ENCODE results near the gene SHB. TPM values are rescaled to one million over a fixed set of nuclear protein-coding genes. Genes with fewer than 3 reads are reported as not detected.

SHB gene
- total RNA-seq, 1 donor from 2014 or later: 0.74 TPM

- intact Hi-C loops (cut with micrococcal nuclease): no loop called here
These were observed 147.3 kb downstream of the SHB start for GRCh38 chr9:37921546-37922300.

GRCh38 chr9:37921168-37921510 lies 147.9 kb downstream of the SHB start:
- intact Hi-C loops (cut with micrococcal nuclease): no loop called here

- intact Hi-C loops (cut with micrococcal nuclease): loop anchor here (1.0 kb wide), 1 partner anchor 16 kb away; the partner anchor contains the start of gene SLC25A51
These were observed 148.4 kb downstream of the SHB start for GRCh38 chr9:37920471-37921167.

DNA sequence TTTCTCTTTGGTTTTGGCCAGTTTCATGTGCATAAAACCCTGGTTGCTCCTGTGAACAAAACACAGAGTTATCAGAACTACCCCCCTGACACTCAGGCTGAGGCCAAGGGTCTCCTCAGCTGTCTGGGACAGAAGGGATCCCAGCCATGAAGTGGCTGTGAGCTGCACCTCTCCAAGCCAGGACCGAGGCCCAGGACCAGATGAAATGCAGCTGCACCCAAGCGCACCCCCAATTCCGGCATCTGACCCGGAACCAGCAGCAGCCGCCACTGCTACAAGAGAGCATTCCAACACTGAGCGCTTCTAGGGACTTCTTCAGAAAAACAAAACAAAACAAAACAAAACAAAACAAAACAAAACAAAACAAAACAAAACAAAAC lies 149.1 kb downstream of the SHB start:
- intact Hi-C loops (cut with micrococcal nuclease): loop anchor here (1.0 kb wide), 1 partner anchor 16 kb away; the partner anchor contains the start of gene SLC25A51

DNA sequence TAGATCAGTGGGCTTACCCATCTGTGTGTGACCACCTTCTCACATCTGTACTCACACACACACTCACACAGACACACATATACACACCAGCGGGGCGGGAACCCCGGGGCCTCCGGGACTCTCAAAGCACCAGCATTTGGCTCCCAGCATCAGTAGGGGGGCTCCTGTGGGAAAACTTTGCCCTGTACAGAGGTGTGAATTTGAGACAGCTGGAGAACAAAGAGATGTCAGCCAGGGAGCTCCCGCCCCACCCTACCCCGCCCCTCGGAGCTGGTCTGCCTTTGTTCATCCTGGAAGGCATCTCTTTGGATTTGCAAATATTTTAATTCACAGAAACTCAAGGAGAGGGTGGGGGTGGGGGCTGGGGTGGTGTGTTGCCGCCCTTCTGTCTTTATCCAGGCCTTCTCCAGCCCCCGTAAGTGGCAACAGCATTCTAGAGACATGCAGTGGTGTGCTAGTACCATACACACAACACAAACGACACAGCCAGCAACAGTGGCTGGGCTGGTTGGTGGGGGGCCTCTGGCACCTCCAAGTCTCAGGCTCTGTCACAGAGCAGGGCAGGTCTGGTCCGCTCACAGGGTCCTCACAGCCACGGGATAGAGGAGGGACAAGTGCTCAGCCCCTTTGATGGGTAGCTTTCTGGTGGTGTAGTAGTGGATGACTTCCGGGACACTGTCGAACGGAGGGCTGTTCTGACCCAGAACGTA lies 149.6 kb downstream of the SHB start:
- intact Hi-C loops (cut with micrococcal nuclease): no loop called here

DNA sequence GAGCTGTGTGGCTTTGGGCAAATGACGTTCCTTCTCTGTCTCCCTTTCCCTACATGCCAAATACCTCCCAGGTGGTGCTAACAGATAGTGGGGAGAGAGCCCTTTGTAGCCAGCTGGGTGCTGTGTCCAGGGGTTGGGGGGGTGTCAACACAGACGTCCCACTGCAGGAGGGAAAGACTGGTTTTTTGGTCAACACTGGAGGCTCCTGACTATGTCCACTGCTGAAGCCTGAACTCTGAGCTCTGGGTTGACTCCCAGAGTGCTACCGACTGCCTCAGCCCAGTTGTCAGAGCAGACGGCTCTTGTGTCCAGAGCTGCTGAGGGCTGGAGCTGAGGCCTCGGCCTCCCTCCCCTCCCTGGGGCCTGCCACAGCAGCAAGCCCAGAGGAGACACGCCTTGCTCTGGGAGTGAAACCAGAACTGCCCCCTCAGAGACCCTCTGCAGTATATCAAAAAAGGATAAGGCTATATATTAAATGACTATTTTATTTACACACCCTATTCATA lies 150.3 kb downstream of the SHB start:
- intact Hi-C loops (cut with micrococcal nuclease): no loop called here

- intact Hi-C loops (cut with micrococcal nuclease): no loop called here
These were observed 151.0 kb downstream of the SHB start for GRCh38 chr9:37917801-37918664.

- intact Hi-C loops (cut with micrococcal nuclease): no loop called here
These were observed 151.7 kb downstream of the SHB start for GRCh38 chr9:37917313-37917731.

- intact Hi-C loops (cut with micrococcal nuclease): no loop called here
These were observed 152.3 kb downstream of the SHB start for GRCh38 chr9:37916471-37917312.

- intact Hi-C loops (cut with micrococcal nuclease): no loop called here
These were observed 153.0 kb downstream of the SHB start for GRCh38 chr9:37915911-37916470.

- intact Hi-C loops (cut with micrococcal nuclease): no loop called here
These were observed 154.2 kb downstream of the SHB start for GRCh38 chr9:37914701-37915358.

DNA sequence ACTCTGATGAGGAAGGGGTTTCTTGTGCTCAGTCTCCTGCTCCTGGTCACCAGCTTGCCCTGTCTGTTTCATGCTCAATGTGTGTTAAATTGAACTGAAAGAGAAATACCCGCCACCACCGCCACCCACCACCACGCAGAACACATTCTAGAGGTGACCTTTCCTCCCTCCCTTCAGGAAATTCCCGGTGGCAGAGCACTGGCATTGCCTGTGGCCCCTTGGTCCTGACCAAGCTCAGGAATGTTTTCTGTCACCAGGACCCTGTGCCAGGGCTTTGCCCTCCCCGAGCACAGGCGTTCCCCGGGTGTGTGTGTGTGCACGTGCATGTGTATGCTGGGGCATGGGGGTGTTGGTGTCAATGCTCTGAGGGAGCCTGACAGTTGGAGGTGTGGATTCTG lies 154.9 kb downstream of the SHB start:
- intact Hi-C loops (cut with micrococcal nuclease): no loop called here

DNA sequence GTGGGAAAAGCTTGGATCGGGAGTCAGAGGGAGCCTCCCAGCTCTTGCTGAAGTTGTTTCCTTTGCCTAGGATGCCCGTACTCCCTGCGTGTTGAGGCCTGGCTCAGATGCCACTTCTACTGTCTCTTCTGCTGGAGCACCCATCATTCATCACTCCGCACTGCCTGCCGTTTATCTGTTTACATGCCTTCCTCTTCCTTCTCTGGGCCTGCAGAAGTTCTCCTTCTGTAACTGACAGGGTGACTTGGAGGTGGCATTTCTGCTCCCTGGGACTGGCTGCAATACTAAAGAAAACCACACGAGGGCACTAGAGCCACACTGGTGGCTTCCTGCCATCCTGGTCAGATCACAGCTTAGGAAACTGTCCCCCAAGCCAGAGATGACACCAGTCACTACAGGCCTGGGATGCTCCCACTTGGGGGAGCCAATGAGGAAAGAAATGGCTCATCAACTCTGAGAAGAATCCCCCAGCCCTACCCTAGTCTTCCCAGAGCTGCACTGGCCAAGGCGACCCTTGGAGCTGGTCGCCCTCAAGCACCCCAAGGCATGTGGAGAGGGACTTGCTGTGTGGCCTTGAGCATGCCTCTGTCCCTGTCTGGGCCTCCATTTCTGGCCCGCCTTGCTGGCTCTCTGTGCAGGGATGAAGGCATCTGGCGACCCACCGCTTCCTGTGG lies 155.4 kb downstream of the SHB start:
- intact Hi-C loops (cut with micrococcal nuclease): loop anchor here (1.0 kb wide), 8 partner anchors 9 to 520 kb away; partner anchors contain the start of genes SHB and SLC25A51

DNA sequence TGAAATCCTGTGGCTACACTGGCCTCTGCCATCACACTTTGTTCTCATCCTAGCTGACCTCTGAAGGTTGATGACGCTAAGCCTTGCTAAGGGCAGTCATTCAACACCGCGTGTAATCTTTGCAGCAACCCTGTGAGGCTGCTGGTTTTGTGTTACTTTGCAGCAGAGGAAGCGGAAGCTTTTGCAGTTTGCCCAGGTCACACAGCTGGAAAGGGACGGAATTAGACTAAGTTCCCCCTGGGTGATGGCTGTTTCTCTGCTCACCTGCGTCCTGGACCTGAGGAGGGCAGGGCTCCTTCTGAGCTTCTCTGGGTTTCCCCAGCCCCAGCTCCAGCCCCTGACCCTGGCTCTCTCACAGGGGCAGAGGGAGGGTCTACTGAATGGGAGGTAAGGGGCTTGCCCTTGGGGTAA lies 157.8 kb downstream of the SHB start:
- intact Hi-C loops (cut with micrococcal nuclease): no loop called here

DNA sequence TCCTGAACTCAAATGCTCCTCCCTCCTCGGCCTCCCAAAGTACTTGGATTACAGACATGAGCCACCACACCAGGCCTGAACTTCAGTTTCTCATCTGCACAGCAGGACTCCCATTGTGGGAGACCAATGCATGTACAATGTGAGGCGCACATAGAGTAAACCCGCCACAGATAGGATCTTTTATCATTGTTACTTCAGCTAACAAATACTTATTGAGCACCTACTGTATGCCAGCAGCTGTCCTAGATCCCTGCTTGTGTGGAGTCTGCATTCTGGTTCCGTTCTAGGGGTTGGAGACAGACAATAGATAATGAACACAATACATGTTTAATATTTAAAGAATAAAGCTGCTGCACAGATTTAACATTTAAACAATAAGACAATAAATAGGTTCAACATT lies 158.8 kb downstream of the SHB start:
- intact Hi-C loops (cut with micrococcal nuclease): no loop called here

GRCh38 chr9:37909836-37910235 lies 159.2 kb downstream of the SHB start:
- intact Hi-C loops (cut with micrococcal nuclease): loop anchor here (10.0 kb wide), 2 partner anchors 315 to 785 kb away; partner anchors contain the start of genes TOMM5 and ZCCHC7

GRCh38 chr9:37909326-37909725 lies 159.7 kb downstream of the SHB start:
- intact Hi-C loops (cut with micrococcal nuclease): loop anchor here (10.0 kb wide), 2 partner anchors 315 to 785 kb away; partner anchors contain the start of genes TOMM5 and ZCCHC7

DNA sequence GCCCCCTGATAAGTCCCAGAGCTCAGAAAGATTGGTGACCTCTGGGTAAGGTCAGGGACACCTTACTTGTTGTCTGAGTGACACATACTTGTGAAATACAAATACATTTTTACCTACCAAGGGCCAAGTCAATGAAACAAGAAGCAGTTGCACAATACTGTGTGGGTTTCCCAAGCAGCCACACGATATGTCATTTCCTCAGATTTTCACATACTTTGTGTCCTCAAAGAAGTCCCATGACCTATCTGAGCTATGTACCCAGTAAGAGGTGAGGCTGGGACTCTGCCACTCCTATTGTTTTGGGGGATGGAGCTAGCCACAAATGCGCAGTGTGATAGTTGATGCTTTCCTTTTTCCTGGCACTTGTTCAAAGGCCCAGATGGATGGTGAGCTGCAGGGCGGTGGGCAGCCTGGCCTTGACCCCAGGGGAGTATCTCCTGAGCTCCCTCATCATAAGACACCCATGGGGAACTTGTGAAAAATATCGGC lies 160.3 kb downstream of the SHB start:
- intact Hi-C loops (cut with micrococcal nuclease): loop anchor here (10.0 kb wide), 2 partner anchors 314 to 784 kb away; partner anchors contain the start of genes TOMM5 and ZCCHC7

All from T-helper 1 cell treated with Interleukin-12 subunit alpha and Interleukin-12 subunit beta and Interleukin-4 antibody, amounts not matched to agents 30 ng/mL and 1 ng/mL, for 36 hours (primary cell).